IPS-15b (cell line): ENCODE results near the gene SLC22A31.
"Not testable (repeated sequence)": the region's sequence is repeated elsewhere in the genome, so short reads cannot be mapped to it uniquely, and the experiment has no call there.

ENCODE experiments used
- H3K27me3 ChIP-seq: one replicate; pipeline ENCODE4 v1.6.1; 2013; ENCODE audit warnings: low read length; ENCODE audit not compliant: control insufficient read depth, insufficient read depth
- H3K36me3 ChIP-seq: one replicate; pipeline ENCODE4 v1.6.1; 2013; ENCODE audit warnings: low read length; ENCODE audit not compliant: control insufficient read depth, insufficient read depth
- H3K4me1 ChIP-seq: one replicate; pipeline ENCODE4 v1.6.1; 2013; ENCODE audit warnings: mild to moderate bottlenecking, low read length; ENCODE audit not compliant: control insufficient read depth, insufficient read depth
- H3K4me3 ChIP-seq: one replicate; pipeline ENCODE4 v1.5.1; 2013; ENCODE audit warnings: low read depth, low read length
- H3K9ac ChIP-seq: one replicate; pipeline ENCODE4 v1.6.1; 2013; ENCODE audit warnings: low read depth, mild to moderate bottlenecking, low read length
- H3K9me3 ChIP-seq: one replicate; pipeline ENCODE4 v1.6.1; 2013; ENCODE audit warnings: mild to moderate bottlenecking, low read length; ENCODE audit not compliant: control insufficient read depth, insufficient read depth

SLC22A31 gene

GRCh38 chr16:89172528-89173173, 27.7 kb downstream of the SLC22A31 start:
- H3K9ac ChIP-seq = no peak overlapping the region
- H3K9me3 ChIP-seq = no peaks in the 10 kb centered on the region
- no peaks in the 10 kb centered on the region for H3K36me3 ChIP-seq
- H3K4me3 ChIP-seq = no peak overlapping the region
- peaks cover 4% of the 10 kb centered on the region for H3K27me3 ChIP-seq
- H3K4me1 ChIP-seq = peaks cover 3% of the 10 kb centered on the region

- H3K36me3 ChIP-seq = no peaks in the 10 kb centered on the region
- H3K27me3 ChIP-seq = peaks cover 4% of the 10 kb centered on the region
- no peak overlapping the region for H3K9ac ChIP-seq
- no peak overlapping the region for H3K4me3 ChIP-seq
- H3K9me3 ChIP-seq = no peaks in the 10 kb centered on the region
- H3K4me1 ChIP-seq = peaks cover 3% of the 10 kb centered on the region
Measured at GRCh38 chr16:89172171-89172527, 28.2 kb downstream of the SLC22A31 start.

- no peak within 1 kb of the TSS for H3K9ac ChIP-seq
- H3K4me3 ChIP-seq = peak within 1 kb of the TSS; percentile 67
- peaks cover 3% of the 10 kb centered on the region for H3K4me1 ChIP-seq
Measured at GRCh38 chr16:89171216-89172170, 28.8 kb downstream of the SLC22A31 start, which contains the start of gene CDH15. TSS of gene CDH15 (plus strand) at chr16:89171748. CDS start at chr16:89171832, 84 bp downstream.

GRCh38 chr16:89170346-89171215, 29.8 kb downstream of the SLC22A31 start:
- H3K9ac ChIP-seq = no peak overlapping the region

More at GRCh38 chr16:89171216-89172170, 28.8 kb downstream of the SLC22A31 start, which contains the start of gene CDH15:
- H3K27me3 ChIP-seq = peaks cover 4% of the 10 kb centered on the region
- no peaks in the 10 kb centered on the region for H3K9me3 ChIP-seq
- H3K36me3 ChIP-seq = no peaks in the 10 kb centered on the region

GRCh38 chr16:89169778-89170177, 30.6 kb downstream of the SLC22A31 start:
- Histone ChIP-seq H3K27me3 (peaks cover 4% of the 10 kb centered on the region), H3K4me1 (peaks cover 3% of the 10 kb centered on the region), H3K9ac (no peak overlapping the region), H3K36me3 (no peaks in the 10 kb centered on the region), H3K9me3 (no peaks in the 10 kb centered on the region), H3K4me3 (no peak overlapping the region)

More at GRCh38 chr16:89170346-89171215, 29.8 kb downstream of the SLC22A31 start:
- peak overlapping the region; percentile 67 for H3K4me3 ChIP-seq
- H3K4me1 ChIP-seq = peaks cover 3% of the 10 kb centered on the region
- H3K36me3 ChIP-seq = no peaks in the 10 kb centered on the region
- no peaks in the 10 kb centered on the region for H3K9me3 ChIP-seq
- H3K27me3 ChIP-seq = peaks cover 4% of the 10 kb centered on the region

- Histone ChIP-seq H3K36me3 (no peaks in the 10 kb centered on the region), H3K4me1 (peaks cover 3% of the 10 kb centered on the region), H3K4me3 (no peak overlapping the region), H3K9me3 (no peaks in the 10 kb centered on the region), H3K9ac (no peak overlapping the region), H3K27me3 (peaks cover 4% of the 10 kb centered on the region)
Measured at GRCh38 chr16:89168381-89169189, 31.8 kb downstream of the SLC22A31 start.

GRCh38 chr16:89167425-89167941, 32.9 kb downstream of the SLC22A31 start:
- Histone ChIP-seq H3K36me3 (no peaks in the 10 kb centered on the region), H3K9me3 (no peaks in the 10 kb centered on the region), H3K27me3 (peaks cover 4% of the 10 kb centered on the region), H3K4me1 (peaks cover 3% of the 10 kb centered on the region), H3K9ac (peak overlapping the region; percentile 47), H3K4me3 (no peak overlapping the region)

- no peaks in the 10 kb centered on the region for H3K9me3 ChIP-seq
- no peak overlapping the region for H3K4me3 ChIP-seq
- peaks cover 3% of the 10 kb centered on the region for H3K4me1 ChIP-seq
- peak overlapping the region; percentile 47 for H3K9ac ChIP-seq
- H3K36me3 ChIP-seq = no peaks in the 10 kb centered on the region
- H3K27me3 ChIP-seq = peaks cover 4% of the 10 kb centered on the region
Measured at GRCh38 chr16:89166696-89167424, 33.5 kb downstream of the SLC22A31 start.

GRCh38 chr16:89165681-89165979, 34.7 kb downstream of the SLC22A31 start:
- not testable (repeated sequence) for H3K4me3 ChIP-seq, H3K9ac ChIP-seq, H3K27me3 ChIP-seq, H3K36me3 ChIP-seq, H3K4me1 ChIP-seq, H3K9me3 ChIP-seq

- peaks cover 1% of the 10 kb centered on the region for H3K27me3 ChIP-seq
- no peak overlapping the region for H3K9ac ChIP-seq
- no peaks in the 10 kb centered on the region for H3K36me3 ChIP-seq
- H3K4me3 ChIP-seq = no peak overlapping the region
- no peaks in the 10 kb centered on the region for H3K9me3 ChIP-seq
- no peaks in the 10 kb centered on the region for H3K4me1 ChIP-seq
Measured at GRCh38 chr16:89164847-89165680, 35.3 kb downstream of the SLC22A31 start.
